Neutrophil (primary cell): ENCODE results near the gene C3orf49.

Experiments
- H3K27ac ChIP-seq: fragments of 200-600 bp; sonication (generic); 2 replicates; pipeline ENCODE4 v1.5.1; 2016; ENCODE audit warnings: mild to moderate bottlenecking, moderate library complexity
- H3K27me3 ChIP-seq: fragments of 200-600 bp; sonication (generic); 2 replicates; pipeline ENCODE4 v1.6.0; 2016; ENCODE audit warnings: mild to moderate bottlenecking
- H3K36me3 ChIP-seq: fragments of 200-600 bp; sonication (generic); 2 replicates; pipeline ENCODE4 v1.5.1; 2017
- H3K4me1 ChIP-seq, 2 experiments: fragments of 200-600 bp in 1 of 2; sonication (generic) in 1 of 2; 1 replicate in 1 of 2; 2 replicates in 1 of 2; pipeline versions ENCODE4 v1.5.1 to v1.6.1; 2013 to 2016; ENCODE audit warnings: low read depth in 1 of 2, low read length in 1 of 2, mild to moderate bottlenecking in 1 of 2, moderate library complexity in 1 of 2; ENCODE audit not compliant: control insufficient read depth in 1 of 2, insufficient read depth in 1 of 2
- H3K4me3 ChIP-seq, 2 experiments: fragments of 200-600 bp in 1 of 2; sonication (generic) in 1 of 2; 1 replicate in 1 of 2; 2 replicates in 1 of 2; pipeline ENCODE4 v1.5.1; 2013 to 2016; ENCODE audit warnings: low read depth in 1 of 2, low read length in 1 of 2, mild to moderate bottlenecking in 1 of 2, moderate library complexity in 1 of 2
- H3K9me3 ChIP-seq: fragments of 200-600 bp; sonication (generic); 2 replicates; pipeline ENCODE4 v1.5.1; 2016
- TF ChIP-seq, protein P1 (sequence below): fragments of 200-600 bp; sonication (generic); IDR thresholded peaks from 2 replicates; pipeline ENCODE4 v1.5.1; 2016; ENCODE audit warnings: antibody characterized with exemption

C3orf49 gene

DNA sequence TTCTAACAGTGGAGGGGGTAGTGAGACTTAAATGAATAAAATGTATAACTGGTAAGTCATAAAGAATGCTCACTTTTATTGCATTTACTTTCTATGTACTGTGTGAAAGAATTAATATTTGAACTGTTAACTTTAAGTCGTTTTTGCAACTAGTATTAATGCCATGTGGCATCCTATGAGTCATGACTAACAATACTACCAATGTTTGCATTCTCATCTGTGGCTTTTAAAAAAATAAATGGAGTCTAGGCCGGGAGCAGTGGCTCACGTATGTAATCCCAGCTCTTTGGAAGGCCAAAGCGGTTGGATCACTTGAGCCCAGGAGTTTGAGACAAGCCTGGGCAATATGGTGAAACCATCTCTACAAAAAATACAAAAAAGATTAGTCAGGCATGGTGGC is 5.2 kb downstream of the C3orf49 start:
- Histone ChIP-seq H3K4me1 (no peaks in the 10 kb centered on the region), H3K9me3 (no peaks in the 10 kb centered on the region), H3K27ac (no peak overlapping the region), H3K36me3 (peaks cover 10% of the 10 kb centered on the region), H3K27me3 (no peaks in the 10 kb centered on the region), H3K4me3 (no peak overlapping the region)
- TF ChIP-seq, protein P1, sequence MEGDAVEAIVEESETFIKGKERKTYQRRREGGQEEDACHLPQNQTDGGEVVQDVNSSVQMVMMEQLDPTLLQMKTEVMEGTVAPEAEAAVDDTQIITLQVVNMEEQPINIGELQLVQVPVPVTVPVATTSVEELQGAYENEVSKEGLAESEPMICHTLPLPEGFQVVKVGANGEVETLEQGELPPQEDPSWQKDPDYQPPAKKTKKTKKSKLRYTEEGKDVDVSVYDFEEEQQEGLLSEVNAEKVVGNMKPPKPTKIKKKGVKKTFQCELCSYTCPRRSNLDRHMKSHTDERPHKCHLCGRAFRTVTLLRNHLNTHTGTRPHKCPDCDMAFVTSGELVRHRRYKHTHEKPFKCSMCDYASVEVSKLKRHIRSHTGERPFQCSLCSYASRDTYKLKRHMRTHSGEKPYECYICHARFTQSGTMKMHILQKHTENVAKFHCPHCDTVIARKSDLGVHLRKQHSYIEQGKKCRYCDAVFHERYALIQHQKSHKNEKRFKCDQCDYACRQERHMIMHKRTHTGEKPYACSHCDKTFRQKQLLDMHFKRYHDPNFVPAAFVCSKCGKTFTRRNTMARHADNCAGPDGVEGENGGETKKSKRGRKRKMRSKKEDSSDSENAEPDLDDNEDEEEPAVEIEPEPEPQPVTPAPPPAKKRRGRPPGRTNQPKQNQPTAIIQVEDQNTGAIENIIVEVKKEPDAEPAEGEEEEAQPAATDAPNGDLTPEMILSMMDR: no peak

DNA sequence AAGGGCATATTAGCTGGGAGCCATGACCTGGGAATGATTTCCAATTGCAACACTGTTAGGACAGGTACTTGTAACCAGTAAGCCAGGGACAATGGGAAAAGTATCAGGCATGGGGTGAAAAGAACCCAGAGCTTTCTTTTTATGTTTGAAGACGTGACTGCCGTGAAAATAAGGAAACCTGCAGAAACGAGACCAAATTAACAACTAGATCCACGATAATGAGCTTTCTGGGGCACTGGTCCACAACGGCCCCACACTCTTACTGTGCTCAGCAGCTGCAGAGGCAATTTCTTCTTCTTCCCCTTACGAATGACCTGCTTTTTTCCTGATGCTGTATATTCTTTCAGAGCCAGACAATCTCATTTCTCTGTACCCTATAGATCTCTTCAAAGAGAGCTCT is 11.4 kb downstream of the C3orf49 start:
- no peak overlapping the region for H3K27ac ChIP-seq
- H3K4me1 ChIP-seq: no peaks in the 10 kb centered on the region
- TF ChIP-seq, protein P1: no peak
- H3K9me3 ChIP-seq: no peaks in the 10 kb centered on the region
- no peak overlapping the region for H3K4me3 ChIP-seq
- peaks cover 43% of the 10 kb centered on the region for H3K36me3 ChIP-seq
- H3K27me3 ChIP-seq: no peaks in the 10 kb centered on the region

DNA sequence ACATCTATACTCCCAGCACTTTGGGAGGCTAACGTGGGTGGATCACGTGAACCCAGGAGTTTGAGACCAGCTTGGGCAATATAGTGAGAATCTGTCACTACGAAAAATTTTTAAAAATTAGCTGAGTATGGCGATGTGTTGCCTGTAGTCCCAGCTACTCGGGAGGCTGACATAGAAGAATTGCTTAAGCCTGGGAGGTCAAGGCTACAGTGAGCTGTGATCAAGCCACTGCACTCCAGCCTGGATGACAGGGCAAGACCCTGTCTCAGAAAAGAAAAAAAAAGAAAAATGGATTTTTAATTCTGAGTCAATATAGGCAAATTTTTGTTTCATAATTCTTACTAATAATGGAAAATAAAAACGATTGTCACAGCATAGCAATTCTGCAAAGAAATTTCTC is 13.3 kb downstream of the C3orf49 start:
- Histone ChIP-seq H3K9me3 (no peaks in the 10 kb centered on the region), H3K27ac (no peak overlapping the region), H3K4me3 (no peak overlapping the region), H3K36me3 (peaks cover 50% of the 10 kb centered on the region), H3K27me3 (no peaks in the 10 kb centered on the region), H3K4me1 (no peaks in the 10 kb centered on the region)
- TF ChIP-seq, protein P1: no peak

DNA sequence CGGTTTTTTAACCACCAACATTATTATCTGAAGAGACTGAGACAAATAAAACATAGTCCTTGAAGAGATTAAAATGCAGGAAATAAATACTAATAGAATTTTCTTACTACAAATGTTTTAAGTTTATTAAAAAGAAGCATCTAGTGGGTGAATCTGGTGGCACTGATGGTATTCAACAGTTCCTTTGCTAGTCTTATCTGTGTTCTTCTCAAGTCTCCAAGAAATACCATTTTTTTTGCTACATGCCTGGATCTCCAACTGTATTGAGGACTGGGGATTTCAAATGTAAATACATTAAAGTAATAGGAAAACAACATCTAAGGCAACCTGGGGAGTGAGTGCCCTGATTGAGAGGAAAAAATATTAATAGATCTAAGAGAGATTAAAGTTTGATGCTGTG is 22.6 kb downstream of the C3orf49 start:
- TF ChIP-seq, protein P1: no peak

GRCh38 chr3:63842127-63842526 is 23.0 kb downstream of the C3orf49 start:
- H3K36me3 ChIP-seq: peaks cover 3% of the 10 kb centered on the region
- no peaks in the 10 kb centered on the region for H3K4me1 ChIP-seq
- H3K27me3 ChIP-seq: no peaks in the 10 kb centered on the region
- no peak overlapping the region for H3K27ac ChIP-seq
- H3K9me3 ChIP-seq: no peaks in the 10 kb centered on the region
- no peak overlapping the region for H3K4me3 ChIP-seq
- TF ChIP-seq, protein P1: no peak

More for the DNA sequence above, 22.6 kb downstream of the C3orf49 start:
- Histone ChIP-seq H3K4me1 (no peaks in the 10 kb centered on the region), H3K9me3 (no peaks in the 10 kb centered on the region), H3K4me3 (no peak overlapping the region), H3K27ac (no peak overlapping the region), H3K27me3 (no peaks in the 10 kb centered on the region), H3K36me3 (peaks cover 3% of the 10 kb centered on the region)

DNA sequence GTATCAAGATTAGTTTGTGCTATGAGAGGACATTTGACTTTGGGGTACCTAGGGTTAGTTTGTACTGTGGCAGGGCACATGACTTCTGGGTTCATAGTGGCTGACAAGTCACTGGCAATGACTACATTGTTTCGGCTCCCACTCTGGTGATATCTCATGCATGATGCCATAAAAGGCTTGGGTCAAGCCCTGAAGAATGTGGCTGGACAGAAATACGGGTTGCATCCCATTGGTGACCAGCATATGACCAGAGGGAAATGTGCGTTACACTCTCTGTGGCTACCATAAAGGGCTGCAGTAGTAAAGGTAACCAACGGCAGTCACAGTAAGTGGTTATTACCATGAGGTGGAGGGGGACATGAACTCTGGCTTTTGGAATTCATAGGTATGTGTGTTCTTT is 26.1 kb downstream of the C3orf49 start:
- Histone ChIP-seq H3K36me3 (no peaks in the 10 kb centered on the region), H3K9me3 (no peaks in the 10 kb centered on the region), H3K4me1 (no peaks in the 10 kb centered on the region), H3K4me3 (no peak overlapping the region), H3K27me3 (no peaks in the 10 kb centered on the region), H3K27ac (no peak overlapping the region)
- TF ChIP-seq, protein P1: no peak
